SK-N-MC (cell line): ENCODE measurements around the gene MSMB.

Experiments
- EZH2 ChIP-seq: fragments of 200-600 bp; sonication (generic); IDR thresholded peaks from one replicate; pipeline ENCODE4 v1.6.1; 2017; ENCODE audit warnings: antibody characterized with exemption
- FOXP2 ChIP-seq: optimal IDR thresholded peaks from 2 replicates; pipeline ENCODE3; 2011; ENCODE audit warnings: mild to moderate bottlenecking, moderate library complexity; ENCODE audit not compliant: insufficient read depth; ENCODE audit errors: extremely low read length, control extremely low read depth
- POLR2AphosphoS5 ChIP-seq: IDR thresholded peaks from 2 replicates; pipeline ENCODE4 v1.6.1; 2012; ENCODE audit warnings: mild to moderate bottlenecking, low read depth, low read length, borderline replicate concordance

DNA sequence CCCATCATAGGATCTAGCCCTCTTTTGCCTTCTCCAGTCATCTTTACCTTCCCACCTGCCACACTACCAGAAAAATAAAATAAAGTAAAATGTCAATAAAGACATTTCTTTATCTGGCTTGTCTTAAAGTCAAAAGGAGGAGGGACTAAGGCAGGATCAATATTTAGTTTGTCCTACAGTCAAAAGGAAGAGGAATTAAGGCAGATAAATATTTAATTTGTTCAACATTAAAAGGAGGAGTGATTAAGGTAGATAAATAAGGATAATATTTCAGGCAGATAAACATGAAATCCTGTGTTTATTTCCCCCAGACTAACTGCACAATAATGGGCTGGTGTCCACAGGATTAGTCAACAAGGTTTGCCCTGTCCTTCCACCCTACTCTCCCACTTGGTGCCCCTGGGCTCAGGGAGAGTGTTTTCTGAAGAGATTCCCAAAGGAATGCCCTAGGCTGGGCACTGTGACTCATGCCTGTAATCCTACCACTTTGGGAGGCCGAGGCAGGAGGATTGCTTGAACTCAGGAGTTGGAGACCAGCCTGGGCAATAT, 18.3 kb upstream of the MSMB start:
- TF ChIP-seq EZH2 (no peak), POLR2AphosphoS5 (no peak), FOXP2 (no peak)
